Neuronal stem cell (in vitro differentiated cells): Measurements from ENCODE around the gene MSH3.

ENCODE experiments used
- DNase-seq: peaks from one replicate; pipeline ENCODE4 v3.0.0-alpha.2; 2013; ENCODE audit warnings: low spot score
- H2AFZ ChIP-seq: one replicate; pipeline ENCODE4 v1.6.1; 2013; ENCODE audit warnings: mild to moderate bottlenecking, low read length, inconsistent platforms
- H2AK5ac ChIP-seq: 2 replicates; pipeline ENCODE4 v1.6.1; 2013; ENCODE audit warnings: low read depth, mild to moderate bottlenecking, inconsistent platforms, low read length, moderate library complexity, mixed read lengths
- H2BK120ac ChIP-seq: 2 replicates; pipeline ENCODE4 v1.6.1; 2013; ENCODE audit warnings: low read depth, mild to moderate bottlenecking, inconsistent platforms, low read length, moderate library complexity, mixed read lengths
- H2BK12ac ChIP-seq: one replicate; pipeline ENCODE4 v1.6.1; 2013; ENCODE audit warnings: low read length, inconsistent platforms
- H2BK15ac ChIP-seq: 2 replicates; pipeline ENCODE4 v1.6.1; 2013; ENCODE audit warnings: mild to moderate bottlenecking, low read length, inconsistent platforms, mixed read lengths
- H2BK5ac ChIP-seq: one replicate; pipeline ENCODE4 v1.6.1; 2013; ENCODE audit warnings: inconsistent platforms, mild to moderate bottlenecking, low read length, moderate library complexity
- H3K14ac ChIP-seq: one replicate; pipeline ENCODE4 v1.6.1; 2013; ENCODE audit warnings: low read length, inconsistent platforms
- H3K18ac ChIP-seq: 2 replicates; pipeline ENCODE4 v1.6.1; 2013; ENCODE audit warnings: low read length, inconsistent platforms
- H3K23ac ChIP-seq: 2 replicates; pipeline ENCODE4 v1.6.1; 2013; ENCODE audit warnings: low read depth, mild to moderate bottlenecking, mixed read lengths, low read length, inconsistent platforms; ENCODE audit not compliant: poor library complexity
- H3K27ac ChIP-seq: replicated peaks from 3 replicates; pipeline ENCODE4 v1.5.1; 2013; ENCODE audit warnings: low read length, inconsistent platforms
- H3K27me3 ChIP-seq, 3 experiments: 2 replicates each; pipeline ENCODE4 v1.6.1; 2013; ENCODE audit warnings: low read length in 3 of 3, mild to moderate bottlenecking in 2 of 3, inconsistent platforms in 1 of 3, low read depth in 1 of 3, mixed read lengths in 1 of 3, moderate library complexity in 1 of 3; ENCODE audit not compliant: control insufficient read depth in 3 of 3, insufficient read depth in 3 of 3
- H3K36me3 ChIP-seq, 2 donors: replicated peaks in 1 of 2; 2 replicates each; pipeline ENCODE4 v1.6.1; 2013; ENCODE audit warnings: low read length in 2 of 2; ENCODE audit not compliant: control insufficient read depth in 2 of 2, insufficient read depth in 2 of 2
- H3K4ac ChIP-seq: 2 replicates; pipeline ENCODE4 v1.6.1; 2013; ENCODE audit warnings: inconsistent platforms, mild to moderate bottlenecking, low read length, moderate library complexity
- H3K4me1 ChIP-seq, 2 donors: 1 replicate in 1 of 2; 2 replicates in 1 of 2; pipeline ENCODE4 v1.6.1; 2013; ENCODE audit warnings: low read length in 2 of 2, low read depth in 1 of 2; ENCODE audit not compliant: control insufficient read depth in 2 of 2, insufficient read depth in 1 of 2
- H3K4me2 ChIP-seq: one replicate; pipeline ENCODE4 v1.6.1; 2013; ENCODE audit warnings: mild to moderate bottlenecking, low read length, inconsistent platforms; ENCODE audit not compliant: insufficient read depth, poor library complexity, severe bottlenecking
- H3K4me3 ChIP-seq, 2 donors: 2 replicates each; pipeline ENCODE4 v1.5.1; 2013; ENCODE audit warnings: low read length in 2 of 2, mild to moderate bottlenecking in 2 of 2, inconsistent platforms in 1 of 2, moderate library complexity in 1 of 2
- H3K79me1 ChIP-seq: one replicate; pipeline ENCODE4 v1.6.1; 2013; ENCODE audit warnings: low read depth, mild to moderate bottlenecking, inconsistent platforms, low read length, moderate library complexity
- H3K9ac ChIP-seq: one replicate; pipeline ENCODE4 v1.6.1; 2013; ENCODE audit warnings: mild to moderate bottlenecking, low read depth, low read length, inconsistent platforms; ENCODE audit not compliant: poor library complexity
- H3K9me3 ChIP-seq, 2 donors: replicated peaks in 1 of 2; 2 replicates each; pipeline versions ENCODE3 to v1.6.1; 2013; ENCODE audit warnings: low read length in 2 of 2, mild to moderate bottlenecking in 2 of 2, inconsistent platforms in 1 of 2, low read depth in 1 of 2, mixed read lengths in 1 of 2, moderate library complexity in 1 of 2; ENCODE audit not compliant: control insufficient read depth in 2 of 2, insufficient read depth in 1 of 2
- H4K8ac ChIP-seq: one replicate; pipeline ENCODE4 v1.6.1; 2013; ENCODE audit warnings: low read depth, mild to moderate bottlenecking, inconsistent platforms, low read length, moderate library complexity
- H4K91ac ChIP-seq: one replicate; pipeline ENCODE4 v1.6.1; 2013; ENCODE audit warnings: low read length, low read depth, mild to moderate bottlenecking, inconsistent platforms; ENCODE audit not compliant: poor library complexity
- WGBS, 2 donors: extraction: QIAGEN DNeasy Blood & Tissue Kit; methylation state at CpG; one replicate each; pipeline ENCODE4 v1.1.7; 2013; ENCODE audit warnings: missing lambda C conversion rate in 2 of 2, mixed read lengths in 1 of 2; ENCODE audit not compliant: insufficient read length in 2 of 2, insufficient replicate concordance in 1 of 2; ENCODE audit errors: extremely low coverage in 2 of 2; 5-methylcytosine and 5-hydroxymethylcytosine counted together

MSH3 gene

GRCh38 chr5:80915716-80916115 is 261.3 kb downstream of the MSH3 start:
- no peak overlapping the region for H3K18ac ChIP-seq
- no peak overlapping the region for H4K91ac ChIP-seq
- H3K4me1 ChIP-seq, result no peaks in the 10 kb centered on the region

GRCh38 chr5:80916676-80917075 is 262.2 kb downstream of the MSH3 start:
- no peak overlapping the region for H3K4me2 ChIP-seq
- no peak overlapping the region for H3K4ac ChIP-seq
- H4K8ac ChIP-seq, result no peak overlapping the region
- no peak overlapping the region for H2BK15ac ChIP-seq
- H3K18ac ChIP-seq, result no peak overlapping the region
- H3K4me1 ChIP-seq, result no peaks in the 10 kb centered on the region
- no peaks in the 10 kb centered on the region for H3K9me3 ChIP-seq
- H3K36me3 ChIP-seq, result no peaks in the 10 kb centered on the region
- H3K23ac ChIP-seq, result no peak overlapping the region
- no peak for DNase-seq
- no peak overlapping the region for H2AFZ ChIP-seq
- H2AK5ac ChIP-seq, result no peak overlapping the region
- no peaks in the 10 kb centered on the region for H3K79me1 ChIP-seq
- WGBS, 2 donors, result no CpG with 5 or more reads among the region's 4 CpGs
- H3K27ac ChIP-seq, result no peak overlapping the region
- no peak overlapping the region for H4K91ac ChIP-seq
- no peak overlapping the region for H3K9ac ChIP-seq
- no peak overlapping the region for H3K4me3 ChIP-seq
- H2BK12ac ChIP-seq, result no peak overlapping the region
- H3K27me3 ChIP-seq, result no peaks in the 10 kb centered on the region
- no peak overlapping the region for H2BK5ac ChIP-seq
- no peak overlapping the region for H2BK120ac ChIP-seq
- H3K14ac ChIP-seq, result no peak overlapping the region

More at GRCh38 chr5:80915716-80916115, 261.3 kb downstream of the MSH3 start:
- no CpG with 5 or more reads among the region's 1 CpG for WGBS, 2 donors
- H2BK5ac ChIP-seq, result no peak overlapping the region
- H3K36me3 ChIP-seq, result no peaks in the 10 kb centered on the region
- no peaks in the 10 kb centered on the region for H3K79me1 ChIP-seq
- no peak overlapping the region for H3K23ac ChIP-seq
- H4K8ac ChIP-seq, result no peak overlapping the region
- H2AFZ ChIP-seq, result no peak overlapping the region
- no peak overlapping the region for H2BK15ac ChIP-seq
- no peak overlapping the region for H3K4ac ChIP-seq
- no peak overlapping the region for H3K9ac ChIP-seq
- H3K14ac ChIP-seq, result no peak overlapping the region
- no peak for DNase-seq
- no peak overlapping the region for H2BK120ac ChIP-seq
- no peak overlapping the region for H3K4me3 ChIP-seq
- no peak overlapping the region for H3K27ac ChIP-seq
- no peak overlapping the region for H3K4me2 ChIP-seq
- H3K9me3 ChIP-seq, result no peaks in the 10 kb centered on the region
- H2AK5ac ChIP-seq, result no peak overlapping the region
- H3K27me3 ChIP-seq, result no peaks in the 10 kb centered on the region
- no peak overlapping the region for H2BK12ac ChIP-seq

- Histone ChIP-seq H2BK5ac (no peak overlapping the region), H3K36me3 (no peaks in the 10 kb centered on the region), H3K4me2 (no peak overlapping the region), H4K8ac (no peak overlapping the region), H3K18ac (no peak overlapping the region), H3K4me3 (no peak overlapping the region), H3K9ac (no peak overlapping the region), H3K9me3 (no peaks in the 10 kb centered on the region), H3K4me1 (no peaks in the 10 kb centered on the region), H3K23ac (no peak overlapping the region), H3K79me1 (no peaks in the 10 kb centered on the region), H3K27me3 (no peaks in the 10 kb centered on the region), H3K14ac (no peak overlapping the region), H3K4ac (no peak overlapping the region), H2BK15ac (no peak overlapping the region), H2BK12ac (no peak overlapping the region), H4K91ac (no peak overlapping the region), H2AK5ac (no peak overlapping the region), H3K27ac (no peak overlapping the region), H2AFZ (no peak overlapping the region), H2BK120ac (no peak overlapping the region)
- WGBS, 2 donors, result no CpG with 5 or more reads among the region's 3 CpGs
- DNase-seq, result no peak
These were observed 263.2 kb downstream of the MSH3 start for GRCh38 chr5:80917631-80918030.

GRCh38 chr5:80919678-80920196 is 265.3 kb downstream of the MSH3 start:
- Histone ChIP-seq H2BK120ac (no peak overlapping the region), H3K27me3 (no peaks in the 10 kb centered on the region), H3K27ac (no peak overlapping the region), H3K4ac (no peak overlapping the region), H3K23ac (no peak overlapping the region), H3K4me2 (no peak overlapping the region), H4K91ac (no peak overlapping the region), H2BK15ac (no peak overlapping the region), H3K9me3 (no peaks in the 10 kb centered on the region), H3K4me1 (no peaks in the 10 kb centered on the region), H2BK12ac (no peak overlapping the region), H3K4me3 (no peak overlapping the region), H4K8ac (no peak overlapping the region), H3K14ac (no peak overlapping the region), H2AFZ (no peak overlapping the region), H3K79me1 (no peaks in the 10 kb centered on the region), H2BK5ac (no peak overlapping the region), H3K18ac (no peak overlapping the region), H3K36me3 (no peaks in the 10 kb centered on the region), H2AK5ac (no peak overlapping the region), H3K9ac (no peak overlapping the region)
- DNase-seq, result no peak
- no CpG with 5 or more reads among the region's 6 CpGs for WGBS, 2 donors
